Duodenal mucosa (tissue), 2 donors: ENCODE results near the gene SMYD3.
A peak's percentile ranks its signal among the peaks of the same experiment; 100 is the strongest.

Source experiments
- H3K27ac ChIP-seq: one replicate; pipeline ENCODE4 v1.7.0; 2013; ENCODE audit warnings: low read depth, low read length
- H3K27me3 ChIP-seq, 2 donors: one replicate each; pipeline ENCODE4 v1.7.0; 2013; ENCODE audit warnings: low read length in 2 of 2, control low read depth in 1 of 2; ENCODE audit not compliant: insufficient read depth in 2 of 2, control insufficient read depth in 1 of 2
- H3K36me3 ChIP-seq, 2 donors: one replicate each; pipeline ENCODE4 v1.7.0; 2013; ENCODE audit warnings: low read length in 2 of 2, control low read depth in 1 of 2; ENCODE audit not compliant: insufficient read depth in 2 of 2, control insufficient read depth in 1 of 2
- H3K4me1 ChIP-seq, 2 donors: one replicate each; pipeline ENCODE4 v1.7.0; 2013; ENCODE audit warnings: low read length in 2 of 2, control low read depth in 1 of 2; ENCODE audit not compliant: insufficient read depth in 2 of 2, control insufficient read depth in 1 of 2
- H3K4me3 ChIP-seq, 2 donors: one replicate each; pipeline ENCODE4 v1.7.0; 2013; ENCODE audit warnings: low read length in 2 of 2, low read depth in 1 of 2
- H3K9ac ChIP-seq, 2 donors: one replicate each; pipeline ENCODE4 v1.7.0; 2013; ENCODE audit warnings: low read length in 2 of 2, low read depth in 1 of 2
- H3K9me3 ChIP-seq, 2 donors: one replicate each; pipeline ENCODE4 v1.7.0; 2013; ENCODE audit warnings: low read length in 2 of 2, control low read depth in 1 of 2; ENCODE audit not compliant: control insufficient read depth in 1 of 2

Gene SMYD3

DNA sequence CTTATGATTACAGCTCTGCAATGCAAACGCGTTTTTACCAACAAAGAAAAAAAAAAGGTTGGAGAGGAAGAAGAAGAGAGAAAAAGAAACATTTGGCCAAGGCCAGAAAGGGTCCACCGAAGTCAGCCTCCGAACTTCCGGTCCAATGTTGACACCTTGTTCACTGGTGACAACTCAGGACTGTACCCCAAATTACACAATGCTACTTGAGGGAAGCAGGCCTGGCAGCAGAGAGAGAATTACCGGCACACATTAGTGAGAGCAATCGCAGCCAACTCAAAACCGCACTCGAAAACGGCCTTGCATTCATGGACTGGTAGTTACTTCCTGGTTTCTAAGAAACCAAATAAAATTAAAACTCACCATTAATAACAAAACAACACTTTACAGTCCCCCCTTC is 699.8 kb downstream of the SMYD3 start:
- H3K27me3 ChIP-seq, result no peaks in the 10 kb centered on the region
- no peak overlapping the region for H3K9ac ChIP-seq
- no peaks in the 10 kb centered on the region for H3K9me3 ChIP-seq
- no peaks in the 10 kb centered on the region for H3K36me3 ChIP-seq
- H3K4me1 ChIP-seq, result peaks cover 12 to 17% of the 10 kb centered on the region in 2 donors
- no peak overlapping the region for H3K27ac ChIP-seq
- peak overlapping the region in 1 of 2 donors; percentile 17 for H3K4me3 ChIP-seq

DNA sequence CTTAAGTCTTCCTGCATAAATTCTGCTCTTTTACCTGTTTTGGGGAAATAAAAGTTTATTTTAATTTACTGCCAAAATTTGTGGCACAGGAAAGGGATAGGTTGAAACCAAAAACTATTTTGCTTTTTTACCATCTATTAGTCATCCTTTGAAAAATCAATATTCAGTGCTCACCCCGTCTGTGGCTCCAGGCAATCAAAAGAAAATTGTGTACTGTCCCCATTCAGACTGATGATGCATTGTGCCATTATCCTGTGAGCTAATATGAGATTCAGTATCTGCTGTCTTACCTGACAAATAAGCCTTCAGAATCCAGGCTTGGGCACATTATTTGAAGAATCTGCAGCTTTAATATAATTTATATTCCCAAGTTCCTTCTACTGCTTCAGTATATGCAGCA is 701.5 kb downstream of the SMYD3 start:
- Histone ChIP-seq H3K9me3 (no peaks in the 10 kb centered on the region), H3K4me3 (no peak overlapping the region), H3K4me1 (peaks cover 11 to 12% of the 10 kb centered on the region in 2 donors), H3K36me3 (no peaks in the 10 kb centered on the region), H3K27me3 (no peaks in the 10 kb centered on the region), H3K27ac (no peak overlapping the region), H3K9ac (no peak overlapping the region)

DNA sequence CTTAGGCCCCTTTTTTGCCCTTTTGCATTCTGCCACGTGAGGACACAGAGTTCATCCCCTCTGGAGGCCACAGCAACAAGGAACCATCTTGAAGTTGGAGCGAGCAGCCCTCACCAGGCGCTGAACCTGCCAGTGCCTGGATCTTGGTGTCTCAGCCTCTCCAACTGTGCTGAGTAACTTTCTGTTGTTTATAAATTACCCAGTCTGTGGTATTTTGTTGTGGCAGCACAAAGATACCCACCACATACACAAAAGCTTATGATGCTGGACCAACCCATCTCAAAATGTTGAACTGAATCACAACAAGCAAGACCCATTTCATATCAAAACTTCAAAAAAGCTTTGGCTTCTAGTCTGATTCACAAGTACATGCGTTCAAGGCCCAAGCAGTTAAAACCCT is 702.4 kb downstream of the SMYD3 start:
- no peaks in the 10 kb centered on the region for H3K36me3 ChIP-seq
- no peak overlapping the region for H3K4me3 ChIP-seq
- no peak overlapping the region for H3K9ac ChIP-seq
- H3K9me3 ChIP-seq, result no peaks in the 10 kb centered on the region
- no peaks in the 10 kb centered on the region for H3K27me3 ChIP-seq
- H3K27ac ChIP-seq, result no peak overlapping the region
- H3K4me1 ChIP-seq, result peaks cover 8 to 12% of the 10 kb centered on the region in 2 donors

DNA sequence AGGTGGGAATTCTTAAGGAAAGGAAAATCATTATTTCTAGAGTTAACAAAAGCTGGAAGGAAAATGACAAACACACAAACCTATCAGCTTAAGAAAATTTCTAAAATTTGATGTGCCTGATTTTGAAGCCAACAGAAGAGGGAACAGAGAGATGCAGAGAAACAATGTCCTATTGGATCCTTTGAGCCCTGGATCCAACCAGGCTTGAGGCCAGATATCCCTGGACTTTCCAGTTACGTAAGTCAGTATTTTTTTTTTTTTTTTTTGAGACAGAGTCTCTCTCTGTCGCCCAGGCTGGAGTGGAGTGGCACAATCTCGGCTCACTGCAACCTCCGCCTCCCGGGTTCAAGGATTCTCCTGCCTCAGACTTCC is 703.4 kb downstream of the SMYD3 start:
- Histone ChIP-seq H3K9me3 (no peaks in the 10 kb centered on the region), H3K4me3 (no peak overlapping the region), H3K27ac (no peak overlapping the region), H3K9ac (no peak overlapping the region), H3K4me1 (peaks cover 8 to 12% of the 10 kb centered on the region in 2 donors), H3K36me3 (no peaks in the 10 kb centered on the region), H3K27me3 (no peaks in the 10 kb centered on the region)

DNA sequence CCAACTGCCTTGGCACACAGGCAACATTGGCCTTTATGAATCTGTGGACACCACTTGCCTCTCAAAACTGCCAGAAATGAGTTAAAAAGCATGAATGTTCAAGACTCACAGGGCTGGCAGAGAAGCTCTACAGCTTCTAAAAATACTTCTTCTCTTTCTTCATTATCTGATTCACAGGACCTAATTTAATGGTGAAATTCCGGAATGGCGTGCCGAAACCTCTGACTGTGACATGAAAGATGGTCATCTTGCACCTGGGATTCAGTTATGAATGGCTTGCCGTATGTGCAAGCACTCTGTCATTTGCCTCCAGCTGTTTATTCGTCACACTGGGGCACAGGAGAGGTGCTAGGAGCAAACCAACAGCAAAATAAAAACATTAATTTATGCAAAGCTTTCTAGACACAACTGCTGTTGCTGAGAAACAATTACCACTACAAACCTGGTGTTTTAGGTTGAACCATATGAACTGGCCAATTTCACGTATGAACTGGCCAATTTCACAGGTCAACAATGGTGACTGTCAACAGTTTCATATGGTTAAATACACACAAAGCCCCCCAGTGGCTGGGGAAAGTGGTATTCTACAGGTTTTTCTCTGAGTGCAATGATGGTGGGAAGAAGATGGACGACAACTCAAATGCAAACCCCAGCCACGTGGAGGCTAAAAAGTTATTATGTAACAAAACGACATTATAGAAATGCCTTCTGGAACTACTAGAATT is 704.0 kb downstream of the SMYD3 start:
- H3K36me3 ChIP-seq, result no peaks in the 10 kb centered on the region

DNA sequence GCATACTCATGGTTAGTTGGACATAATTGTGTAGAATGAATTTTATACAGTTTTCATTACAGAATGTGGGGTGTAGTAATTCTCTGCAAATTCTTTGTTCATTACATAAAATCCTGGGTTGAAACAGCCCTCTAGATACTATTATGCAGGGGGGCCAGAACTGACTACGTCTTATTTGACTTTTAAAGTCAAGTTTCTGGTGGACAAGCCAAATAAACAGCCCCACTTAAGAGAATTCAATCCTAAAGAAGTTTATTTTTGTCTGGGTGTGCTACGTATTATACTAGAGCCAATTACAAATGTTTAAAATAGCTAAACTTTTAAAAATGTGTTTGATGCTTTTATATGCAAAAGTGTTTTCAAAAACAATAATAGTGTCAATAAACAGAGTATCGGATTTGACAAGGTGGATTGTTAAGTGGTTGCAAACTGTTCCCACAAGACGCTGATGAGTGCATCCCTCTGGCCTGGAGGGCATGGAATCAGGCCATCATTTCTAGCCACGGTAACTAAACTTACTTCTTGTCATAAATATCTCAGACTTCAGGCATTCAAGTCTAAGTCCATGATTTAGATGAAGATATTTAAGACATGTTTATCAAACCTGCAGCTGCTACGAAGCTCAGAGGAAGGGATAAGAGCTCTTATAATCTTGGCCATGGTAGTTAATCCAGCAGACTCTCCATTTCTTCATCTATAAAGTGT is 706.0 kb downstream of the SMYD3 start:
- no peak overlapping the region for H3K4me3 ChIP-seq
- H3K9me3 ChIP-seq, result no peaks in the 10 kb centered on the region
- H3K9ac ChIP-seq, result no peak overlapping the region
- H3K4me1 ChIP-seq, result no peaks in the 10 kb centered on the region
- no peaks in the 10 kb centered on the region for H3K27me3 ChIP-seq
- no peaks in the 10 kb centered on the region for H3K36me3 ChIP-seq
- H3K27ac ChIP-seq, result no peak overlapping the region

More for the DNA sequence above, 704.0 kb downstream of the SMYD3 start:
- H3K27ac ChIP-seq, result no peak overlapping the region
- no peak overlapping the region for H3K9ac ChIP-seq
- H3K9me3 ChIP-seq, result no peaks in the 10 kb centered on the region
- no peak overlapping the region for H3K4me3 ChIP-seq
- H3K27me3 ChIP-seq, result no peaks in the 10 kb centered on the region
- H3K4me1 ChIP-seq, result peaks cover 8 to 10% of the 10 kb centered on the region in 2 donors

DNA sequence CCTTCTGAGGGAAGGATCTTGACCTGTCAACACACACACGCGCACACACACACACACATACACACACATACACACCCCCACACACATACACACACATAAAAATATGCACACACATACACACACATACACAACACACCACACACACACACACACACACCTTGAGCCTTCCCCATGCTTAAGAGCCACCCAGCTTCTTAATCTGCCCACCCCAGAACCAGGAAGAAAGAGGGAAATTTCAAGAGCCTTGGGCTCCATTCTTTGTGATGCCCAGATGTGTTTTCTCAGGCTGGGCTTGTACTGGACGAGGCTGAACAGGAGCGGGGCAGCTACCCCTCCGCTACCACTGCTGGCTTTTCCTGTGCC is 708.7 kb downstream of the SMYD3 start:
- H3K9me3 ChIP-seq, result no peaks in the 10 kb centered on the region
- H3K27me3 ChIP-seq, result no peaks in the 10 kb centered on the region
- no peak overlapping the region for H3K9ac ChIP-seq
- H3K36me3 ChIP-seq, result no peaks in the 10 kb centered on the region
- no peak overlapping the region for H3K4me3 ChIP-seq
- no peaks in the 10 kb centered on the region for H3K4me1 ChIP-seq
- H3K27ac ChIP-seq, result no peak overlapping the region

DNA sequence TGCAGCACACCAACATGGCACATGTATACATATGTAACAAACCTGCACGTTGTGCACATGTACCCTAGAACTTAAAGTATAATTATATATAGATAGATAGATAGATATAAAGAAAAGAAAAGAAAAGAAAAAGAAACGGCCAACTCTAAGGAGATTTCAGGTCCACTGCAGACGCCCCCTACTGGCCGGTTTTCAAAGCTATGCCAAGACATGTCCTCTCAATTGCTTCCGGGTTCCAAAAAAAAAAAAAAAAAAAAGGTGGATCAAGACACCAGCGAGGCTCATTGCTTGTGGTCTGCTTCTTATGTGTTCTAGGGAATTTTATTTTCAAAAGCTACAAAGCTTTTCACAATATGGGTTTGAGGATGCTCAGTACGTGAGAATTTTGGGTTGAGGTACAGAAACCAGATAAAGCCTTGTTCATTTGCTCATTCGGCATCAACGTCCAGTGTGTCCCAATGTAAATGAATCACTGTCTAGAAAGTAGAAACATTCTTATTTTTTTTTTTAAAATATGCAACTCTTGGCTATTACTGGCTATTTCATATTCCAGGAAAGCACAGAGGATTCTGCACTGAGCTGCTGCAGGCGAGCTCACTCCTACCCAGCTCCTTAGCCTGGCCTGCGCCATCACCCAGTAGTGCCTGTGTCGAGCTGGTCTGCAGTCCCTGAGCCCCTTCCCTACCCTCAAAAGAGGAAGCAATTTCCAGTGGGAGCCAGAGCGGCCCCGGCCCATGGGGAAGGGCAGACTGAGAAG is 709.3 kb downstream of the SMYD3 start:
- no peaks in the 10 kb centered on the region for H3K36me3 ChIP-seq
- no peaks in the 10 kb centered on the region for H3K27me3 ChIP-seq
- no peaks in the 10 kb centered on the region for H3K4me1 ChIP-seq
- H3K9me3 ChIP-seq, result no peaks in the 10 kb centered on the region
- H3K4me3 ChIP-seq, result no peak overlapping the region
- no peak overlapping the region for H3K27ac ChIP-seq
- no peak overlapping the region for H3K9ac ChIP-seq

DNA sequence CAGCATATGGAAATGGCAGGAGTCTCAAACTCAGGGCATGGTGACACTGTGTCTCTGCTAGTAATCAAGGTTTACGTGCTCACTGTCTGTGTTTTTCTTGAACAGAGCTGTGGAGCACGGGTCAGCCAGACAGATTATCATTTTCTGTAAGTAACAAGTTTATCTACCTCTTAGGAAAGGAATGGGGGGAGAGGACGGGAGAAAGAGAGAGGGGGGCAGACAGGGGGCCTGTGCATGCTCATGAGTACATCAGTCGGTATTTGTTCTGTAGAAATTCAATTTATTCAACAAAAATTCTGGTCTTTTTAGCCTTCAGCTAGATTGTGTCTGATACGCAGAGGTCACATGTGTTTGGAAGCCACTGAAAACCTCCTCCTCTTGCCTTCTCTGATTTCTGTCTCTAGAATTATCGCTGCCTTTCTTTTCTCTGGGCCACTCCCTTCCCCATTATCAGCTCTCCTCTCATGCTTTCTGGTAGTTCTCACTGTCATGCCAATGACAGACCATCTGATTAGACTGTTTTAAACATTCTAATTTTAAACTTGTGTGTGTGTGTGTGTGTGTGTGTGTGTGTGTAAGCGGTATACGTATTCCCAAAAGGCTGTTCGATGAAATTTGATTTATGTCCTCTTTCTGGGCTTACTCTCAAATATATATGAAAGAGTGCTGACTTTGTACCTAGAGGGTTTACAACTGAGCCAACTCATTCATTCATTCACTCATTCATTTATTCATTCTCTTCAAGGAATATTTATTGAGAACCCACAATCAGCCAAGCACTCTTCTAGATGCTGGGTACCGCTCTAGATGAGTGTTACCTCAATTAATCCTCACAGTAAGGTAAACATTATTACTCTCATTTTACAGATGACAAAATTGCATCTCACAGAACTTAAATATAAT is 715.4 kb downstream of the SMYD3 start:
- Histone ChIP-seq H3K27me3 (no peaks in the 10 kb centered on the region), H3K36me3 (no peaks in the 10 kb centered on the region), H3K27ac (no peak overlapping the region), H3K4me1 (no peaks in the 10 kb centered on the region), H3K9me3 (no peaks in the 10 kb centered on the region), H3K4me3 (no peak overlapping the region), H3K9ac (no peak overlapping the region)
